GM15510 (cell line): ENCODE results near the gene URB1.

Experiments used
- POLR2A ChIP-seq: IDR thresholded peaks from 3 replicates; pipeline ENCODE4 v1.6.1; 2011; ENCODE audit warnings: borderline replicate concordance; ENCODE audit not compliant: insufficient read length; ENCODE audit errors: extremely low read depth

The URB1 gene

DNA sequence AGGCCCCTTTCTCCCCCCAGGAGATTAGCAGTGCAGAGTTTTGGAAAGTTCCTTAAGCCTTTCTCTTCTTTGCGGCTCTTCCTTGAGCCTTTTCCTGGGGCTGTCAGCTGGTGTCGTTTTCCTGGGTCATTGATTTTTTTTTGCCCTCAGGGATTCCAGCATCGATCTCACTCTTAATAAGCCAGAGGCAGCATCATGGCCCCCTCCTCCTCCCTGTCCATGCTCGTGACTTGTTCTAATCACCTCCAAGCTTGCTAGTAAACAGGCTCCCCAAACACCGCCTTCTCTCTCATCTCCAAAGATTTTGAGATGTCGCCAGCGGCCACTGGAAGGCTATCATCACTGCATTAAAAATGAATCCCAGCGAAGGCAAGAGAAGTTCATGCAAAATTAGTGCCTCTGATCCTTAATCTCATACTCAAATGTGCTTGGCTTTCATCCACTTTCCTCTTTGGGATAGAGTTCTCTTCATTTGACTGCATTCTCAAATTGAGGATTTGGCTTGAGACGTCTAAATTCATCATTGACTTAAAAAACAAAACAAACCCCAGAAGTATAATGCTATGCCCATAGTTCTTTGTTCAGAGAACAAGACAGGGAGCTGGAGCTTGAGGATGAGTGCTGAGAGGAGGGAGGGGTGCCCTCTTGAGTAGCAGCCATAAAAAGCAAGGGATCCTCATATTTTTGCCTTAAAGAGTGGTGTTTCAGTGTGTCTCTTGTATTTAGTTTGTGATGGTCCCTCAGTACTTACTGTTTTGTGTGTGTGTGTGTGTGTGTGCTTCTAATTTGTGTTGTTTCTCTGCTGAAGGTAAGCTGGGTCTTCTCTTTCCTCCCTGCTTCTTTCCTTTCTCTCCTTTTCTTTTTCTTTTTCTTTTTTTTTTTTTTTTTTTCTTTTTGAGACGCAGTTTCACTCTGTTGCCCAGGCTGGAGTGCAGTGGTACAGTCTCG is 22.9 kb upstream of the URB1 start:
- no peak for TF ChIP-seq POLR2A

DNA sequence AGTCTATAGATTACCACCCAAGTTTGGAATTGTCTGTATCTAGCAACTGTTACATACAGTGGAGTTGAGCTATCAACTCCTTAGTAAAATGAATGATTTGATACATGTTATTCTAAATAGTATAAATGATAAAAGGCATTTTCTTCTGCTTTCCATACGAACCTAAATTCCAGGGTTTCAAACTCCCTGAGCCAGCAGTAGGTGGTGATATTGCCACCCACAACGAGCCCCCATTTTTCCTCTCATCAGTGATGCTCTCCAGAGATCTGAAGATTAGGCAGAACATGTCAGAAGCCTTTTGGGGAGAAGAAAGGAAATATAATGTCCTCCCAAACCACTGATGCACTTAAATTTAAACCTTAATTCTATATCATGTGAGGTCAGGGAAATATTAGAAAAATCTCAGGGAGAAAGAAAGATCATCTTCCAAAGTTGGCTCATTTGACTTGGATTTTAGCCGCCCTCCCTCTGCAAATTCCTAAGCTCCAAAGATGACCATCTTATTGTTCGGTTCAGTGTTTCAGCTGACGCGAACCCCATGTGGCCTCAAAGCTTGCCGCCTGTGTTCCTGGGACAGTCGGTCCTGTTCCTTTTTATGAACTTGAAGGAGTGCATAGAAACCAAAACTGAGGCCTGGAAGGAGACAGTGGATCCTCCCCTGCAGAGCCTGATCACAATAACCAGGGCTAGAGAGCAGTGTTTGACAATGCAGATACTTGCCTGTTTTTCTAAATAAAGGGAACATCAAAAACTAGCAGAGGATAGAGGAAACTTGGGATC is 22.0 kb upstream of the URB1 start:
- TF ChIP-seq POLR2A: no peak

DNA sequence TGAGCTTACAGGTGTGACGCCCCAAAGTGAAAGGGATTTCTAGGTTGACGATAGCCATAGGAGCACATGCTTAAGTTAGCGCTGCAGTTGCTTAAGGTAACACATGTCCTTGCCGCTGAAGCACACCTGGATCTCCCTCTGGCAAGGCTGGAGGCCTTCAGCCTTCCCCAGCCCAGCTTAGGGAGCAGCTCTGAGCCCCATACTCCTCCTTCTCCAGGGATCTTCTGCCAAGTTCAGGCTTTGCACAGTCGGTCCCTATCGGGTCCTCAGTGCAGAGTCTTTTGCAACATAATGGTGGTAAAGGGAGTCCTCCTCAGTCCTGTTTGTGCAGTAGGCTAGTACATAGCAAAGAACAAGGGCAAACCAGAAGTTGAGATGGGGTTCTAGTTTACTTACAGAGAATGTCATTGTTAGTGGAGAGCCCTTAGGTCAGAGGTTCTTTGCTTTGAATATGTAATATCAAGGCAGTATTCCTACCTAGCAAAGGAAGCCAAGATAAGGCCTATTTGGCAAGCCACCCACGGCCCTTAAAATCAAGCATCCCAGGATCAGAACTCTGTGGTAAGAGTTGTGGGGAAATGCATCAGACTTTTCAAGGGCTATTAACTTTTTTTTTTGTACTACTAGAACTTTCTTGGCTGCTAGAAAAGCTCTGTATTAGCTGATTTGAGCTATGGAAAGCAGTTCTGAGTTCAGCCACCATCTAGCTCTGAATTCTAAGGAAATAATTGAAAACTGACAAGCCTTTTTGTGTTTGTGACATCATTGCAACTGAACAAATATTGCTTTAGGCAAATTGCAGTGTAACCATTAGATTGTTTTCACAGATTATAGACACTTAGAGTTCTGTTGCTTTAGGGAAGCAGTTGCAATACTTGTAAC is 21.1 kb upstream of the URB1 start:
- no peak for TF ChIP-seq POLR2A

DNA sequence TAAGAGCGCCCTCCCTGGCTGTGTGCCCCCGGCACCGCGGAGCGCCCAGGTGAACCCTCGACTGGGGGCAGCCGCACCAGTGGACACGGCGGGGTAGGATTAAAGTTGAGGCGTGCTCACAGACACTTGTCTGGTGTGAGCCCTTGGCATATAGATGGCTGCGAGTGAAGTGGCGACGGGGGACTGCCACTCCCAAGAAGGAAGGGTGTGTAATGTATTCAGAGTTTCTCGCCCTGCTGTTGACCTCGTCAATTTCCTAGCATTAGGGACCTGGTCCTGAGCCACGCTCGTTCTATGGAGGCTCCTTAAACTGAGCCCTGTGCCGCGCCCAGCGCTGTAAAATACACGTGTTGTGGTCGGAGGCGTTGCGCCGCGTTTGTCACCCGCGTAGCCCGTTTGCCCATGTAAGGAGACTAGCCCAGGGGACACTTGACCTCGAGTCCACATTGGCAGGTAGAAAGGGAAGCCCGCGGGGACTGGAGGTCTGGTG is 20.2 kb upstream of the URB1 start:
- no peak for TF ChIP-seq POLR2A

DNA sequence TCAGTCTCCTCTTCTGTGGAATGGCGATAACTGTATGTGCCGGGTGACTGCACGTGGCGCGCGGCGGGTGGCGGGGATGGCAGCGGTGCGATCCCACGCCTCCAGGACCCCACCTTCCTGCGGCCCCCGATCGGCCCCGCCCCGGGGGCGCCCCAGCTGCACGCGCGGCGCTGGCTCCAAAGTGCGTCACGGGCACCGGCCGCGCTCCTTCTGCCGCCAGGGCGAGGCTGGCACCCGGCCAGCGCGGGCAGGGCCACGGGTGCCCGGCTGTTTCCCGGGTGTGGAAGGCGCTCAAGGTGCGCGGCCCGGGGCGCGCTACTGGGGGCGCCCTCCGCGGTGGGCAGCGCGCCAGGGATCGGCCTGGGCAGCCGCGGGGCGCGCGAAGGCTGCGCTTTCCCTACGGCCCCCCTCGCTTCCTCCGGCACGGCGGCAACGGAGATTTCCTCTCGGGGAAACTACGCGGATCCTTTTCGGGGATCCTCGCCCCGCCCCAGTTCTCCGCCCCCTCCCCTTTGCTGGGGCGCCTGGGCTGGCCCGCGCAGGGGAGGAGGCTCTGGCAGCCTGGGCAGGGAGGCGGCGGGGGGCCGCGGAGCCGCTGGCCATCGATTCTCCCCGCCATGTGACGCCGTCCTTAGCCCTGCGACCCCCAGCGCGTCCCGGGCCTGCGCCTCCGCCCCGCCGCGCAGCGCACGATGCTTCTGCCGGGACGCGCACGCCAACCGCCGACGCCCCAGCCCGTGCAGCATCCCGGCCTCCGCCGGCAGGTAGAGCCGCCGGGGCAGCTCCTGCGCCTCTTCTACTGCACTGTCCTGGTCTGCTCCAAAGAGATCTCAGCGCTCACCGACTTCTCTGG is 19.6 kb upstream of the URB1 start, which contains the start of gene EVA1C:
EVA1C (plus strand) TSS at position 545 of the 853 bp plus-strand sequence; CDS start at position 693, 148 bp downstream.
- no peak for TF ChIP-seq POLR2A

DNA sequence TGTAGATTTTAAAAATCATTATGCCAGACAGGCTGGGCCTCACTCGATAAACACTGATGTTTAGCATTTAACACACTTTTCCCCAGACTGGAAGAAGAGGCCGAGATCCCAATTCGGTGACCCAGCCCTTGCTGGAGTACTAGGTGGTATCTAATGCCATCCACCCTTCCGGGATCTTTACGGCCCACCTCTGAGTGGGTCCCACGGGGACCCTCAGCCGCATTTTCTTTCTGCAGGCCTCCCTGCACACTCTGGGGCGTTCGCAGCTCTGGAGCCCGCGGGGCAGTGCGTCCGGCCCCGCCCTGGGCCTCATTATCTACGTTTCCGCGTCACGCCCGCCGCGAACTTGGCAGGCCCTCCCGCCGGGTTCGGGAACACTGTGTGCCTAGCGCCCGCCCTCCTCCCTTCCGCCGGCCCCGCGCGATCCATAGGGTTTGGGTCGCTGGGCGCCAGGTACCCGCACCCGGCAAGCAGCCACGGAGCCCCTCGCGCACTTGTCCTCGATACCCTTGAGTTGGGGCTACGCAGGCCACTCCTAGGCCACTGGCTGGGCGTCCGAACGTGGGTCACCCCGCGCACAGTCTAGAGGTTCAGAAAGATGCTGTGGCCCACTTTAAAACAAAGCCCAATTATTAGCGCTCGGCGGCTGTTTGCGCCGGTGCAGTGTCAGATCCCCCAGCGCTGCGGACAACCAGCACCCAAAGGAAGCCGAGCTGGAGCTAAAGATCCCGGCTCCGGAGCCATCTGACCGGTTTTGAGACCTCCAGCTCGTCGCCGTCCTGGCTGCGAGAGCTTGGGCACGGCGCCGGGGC is 18.7 kb upstream of the URB1 start:
- no peak for TF ChIP-seq POLR2A

DNA sequence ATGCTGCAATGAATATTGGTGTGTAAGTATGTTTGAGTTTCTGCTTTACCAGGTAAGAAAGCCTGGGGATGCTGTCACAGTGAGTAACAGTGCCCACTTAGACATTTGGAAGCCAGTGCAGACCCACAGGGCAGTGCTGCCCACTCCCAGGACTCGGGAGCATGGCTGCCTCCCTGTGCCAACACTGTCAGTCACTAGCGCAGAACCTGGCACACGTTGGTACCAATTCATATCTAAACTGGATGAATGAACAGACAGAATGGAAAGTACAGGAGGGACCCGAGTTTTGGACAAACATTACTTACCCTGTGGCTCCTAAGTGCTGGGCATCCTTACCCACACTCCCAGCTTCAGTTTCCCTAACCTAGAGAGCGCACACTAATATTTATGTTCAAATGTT is 18.1 kb upstream of the URB1 start:
- TF ChIP-seq POLR2A: no peak

DNA sequence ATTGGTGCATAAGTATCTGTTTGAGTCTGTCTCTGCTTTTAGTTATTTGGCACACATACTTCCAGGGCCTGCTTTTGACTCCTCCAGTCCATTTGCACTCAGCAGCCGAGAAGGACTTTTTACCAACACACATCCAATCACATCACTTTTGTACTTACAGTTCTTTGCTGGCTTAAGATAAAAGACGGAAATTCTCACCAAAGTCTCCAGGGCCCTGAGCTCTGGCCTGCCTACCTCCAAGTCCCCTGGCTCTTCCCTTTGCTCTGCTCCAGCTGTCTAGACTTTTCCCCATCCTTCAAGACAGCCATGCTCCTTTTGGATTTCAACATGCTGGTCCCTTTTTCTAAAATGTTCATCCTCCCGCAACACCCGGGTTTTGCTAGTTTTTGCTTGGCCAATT is 17.5 kb upstream of the URB1 start:
- no peak for TF ChIP-seq POLR2A

DNA sequence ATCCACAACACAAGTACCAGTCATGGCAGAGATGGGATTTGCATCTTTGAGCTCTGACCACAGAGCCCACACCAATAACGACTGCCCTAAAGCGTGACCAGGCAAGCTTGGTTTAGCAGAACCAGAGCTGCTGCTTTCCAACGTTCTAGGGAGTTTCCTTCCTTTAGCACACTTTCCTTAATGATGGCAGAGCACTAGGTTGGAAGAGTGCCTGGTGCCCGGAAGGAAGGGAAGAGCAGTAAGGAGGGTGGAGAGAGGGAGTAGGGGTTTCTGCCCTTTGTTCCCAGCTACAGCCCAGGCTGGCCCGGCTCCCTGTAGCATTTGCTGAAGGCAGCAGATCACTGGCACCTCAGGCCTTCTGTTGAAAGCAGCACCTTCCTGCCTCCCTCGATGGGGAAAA is 13.6 kb upstream of the URB1 start:
- no peak for TF ChIP-seq POLR2A

DNA sequence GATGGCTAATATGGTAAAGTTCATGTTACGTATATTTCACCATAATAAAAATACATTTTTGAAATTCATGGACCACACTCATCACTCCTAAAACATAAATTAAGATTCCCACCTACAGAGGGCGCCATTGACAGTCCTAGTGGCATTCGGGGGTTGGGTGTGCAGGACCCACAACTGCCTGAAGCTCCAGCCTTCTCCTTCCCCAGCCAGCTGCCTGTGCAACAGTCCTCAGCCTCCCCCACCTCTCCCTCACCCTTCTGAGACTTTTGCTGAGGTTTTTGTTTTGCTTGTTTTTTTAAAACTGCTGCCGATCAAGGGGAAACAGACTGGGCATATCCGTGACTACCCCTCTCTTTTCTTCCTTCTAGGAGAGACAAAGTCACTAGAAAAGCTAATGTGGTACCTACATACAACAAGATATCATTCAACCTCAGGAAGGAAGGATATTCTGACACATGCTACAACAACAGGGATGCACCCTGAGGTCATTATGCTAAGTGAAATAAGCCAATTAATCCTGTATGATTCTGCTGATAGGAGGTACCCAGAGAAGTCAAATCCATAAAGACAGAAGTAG is 10.5 kb upstream of the URB1 start:
- no peak for TF ChIP-seq POLR2A

DNA sequence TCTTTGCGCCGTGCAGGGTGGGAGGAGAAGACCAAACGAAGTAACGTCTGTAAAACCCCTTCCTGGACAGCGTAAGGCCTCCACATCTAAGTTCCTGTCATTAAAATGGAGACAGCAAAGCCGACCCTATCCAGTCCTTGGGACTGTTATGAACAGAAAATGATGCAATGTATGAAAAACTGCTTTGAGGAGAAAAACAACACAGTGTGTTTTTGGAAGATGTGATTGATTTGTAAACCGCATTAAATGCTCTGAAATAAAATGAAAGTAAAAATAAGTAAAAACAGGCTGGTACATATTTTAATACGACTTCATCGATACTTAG is 827 bp upstream of the URB1 start:
- TF ChIP-seq POLR2A: no peak

DNA sequence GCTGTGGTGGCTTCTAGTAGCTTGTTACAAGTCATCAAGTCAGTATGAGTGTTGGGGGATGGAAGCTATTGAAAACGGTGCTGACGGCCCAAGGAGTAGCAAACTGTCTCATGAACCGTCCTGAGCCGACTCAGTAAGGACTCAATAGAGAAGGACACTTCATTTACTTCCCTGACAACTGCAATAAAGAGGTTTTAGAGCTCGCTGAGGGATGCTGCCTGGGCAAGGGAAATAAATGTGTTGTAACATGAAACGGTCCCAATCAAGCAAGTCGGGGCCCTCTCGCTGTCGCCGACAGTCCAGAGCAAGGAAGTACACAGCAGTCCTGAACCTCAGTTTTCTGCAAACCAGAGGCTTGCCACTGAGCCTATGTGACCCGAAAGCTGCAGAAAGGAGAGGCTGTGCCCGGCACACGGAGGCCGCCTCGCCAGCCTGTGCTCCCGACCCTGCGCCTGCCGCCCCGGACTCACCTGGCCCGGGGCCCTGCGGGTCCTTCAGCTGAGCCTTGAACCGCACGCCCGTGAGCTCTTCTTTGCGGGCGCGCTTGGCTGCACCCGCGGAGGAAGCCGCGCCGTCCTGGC is 423 bp downstream of the URB1 start:
- TF ChIP-seq POLR2A: no peak
